HG03571 (cell line): ENCODE measurements around the gene GJB3.

Source experiments
- ATAC-seq: cut with Tn5 transposase; IDR thresholded peaks from one replicate; pipeline ENCODE4 v1.9.1; 2021; ENCODE audit not compliant: unreplicated experiment

GJB3 gene

DNA sequence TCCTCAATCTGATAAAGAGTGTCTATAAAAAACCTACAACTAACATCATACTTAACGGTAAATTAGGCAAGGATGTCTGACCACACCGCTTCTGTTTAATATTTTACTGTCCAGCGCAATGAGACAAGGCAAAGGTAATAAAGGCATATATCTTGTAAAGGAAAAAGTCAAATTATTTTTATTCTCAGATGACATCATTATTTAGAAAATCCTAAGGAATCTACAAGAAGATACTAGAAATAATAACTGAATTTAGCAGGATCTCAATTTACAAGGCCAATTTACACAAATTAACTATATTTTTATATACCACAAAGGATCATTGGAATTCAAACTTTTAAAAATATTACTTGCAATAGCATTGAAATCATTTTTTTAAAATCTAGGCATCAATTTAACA lies 41.2 kb downstream of the GJB3 start:
- no peak for ATAC-seq

DNA sequence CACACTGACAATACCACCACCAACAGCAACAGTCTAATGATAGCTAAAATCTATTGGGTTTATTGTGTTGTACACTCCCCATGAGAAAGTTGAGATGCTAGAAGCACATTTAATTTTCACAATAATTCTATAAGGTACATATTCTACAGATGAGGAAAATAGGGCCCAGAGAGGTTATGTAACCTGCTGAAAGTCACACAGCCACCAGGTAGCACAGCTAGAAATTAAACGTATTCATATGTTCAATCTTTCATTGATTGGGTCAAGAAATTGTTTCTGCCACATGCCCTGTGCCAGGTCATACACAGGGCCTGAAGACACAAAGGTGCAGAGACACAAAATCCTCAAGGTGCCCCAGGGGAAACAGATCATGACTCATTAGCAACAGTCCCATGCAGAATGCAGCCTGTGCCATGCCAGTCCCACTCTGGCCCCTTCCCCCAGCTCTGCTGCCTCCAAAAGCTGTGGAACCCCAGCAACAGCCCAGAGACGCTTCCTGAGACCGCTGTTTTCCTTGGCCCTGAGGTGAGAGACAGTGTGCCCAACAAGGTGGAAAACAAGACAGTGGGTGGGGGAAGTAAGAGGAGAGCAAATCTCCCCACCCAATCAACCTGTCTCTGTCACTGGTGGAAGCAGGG lies 43.9 kb downstream of the GJB3 start:
- no peak for ATAC-seq

DNA sequence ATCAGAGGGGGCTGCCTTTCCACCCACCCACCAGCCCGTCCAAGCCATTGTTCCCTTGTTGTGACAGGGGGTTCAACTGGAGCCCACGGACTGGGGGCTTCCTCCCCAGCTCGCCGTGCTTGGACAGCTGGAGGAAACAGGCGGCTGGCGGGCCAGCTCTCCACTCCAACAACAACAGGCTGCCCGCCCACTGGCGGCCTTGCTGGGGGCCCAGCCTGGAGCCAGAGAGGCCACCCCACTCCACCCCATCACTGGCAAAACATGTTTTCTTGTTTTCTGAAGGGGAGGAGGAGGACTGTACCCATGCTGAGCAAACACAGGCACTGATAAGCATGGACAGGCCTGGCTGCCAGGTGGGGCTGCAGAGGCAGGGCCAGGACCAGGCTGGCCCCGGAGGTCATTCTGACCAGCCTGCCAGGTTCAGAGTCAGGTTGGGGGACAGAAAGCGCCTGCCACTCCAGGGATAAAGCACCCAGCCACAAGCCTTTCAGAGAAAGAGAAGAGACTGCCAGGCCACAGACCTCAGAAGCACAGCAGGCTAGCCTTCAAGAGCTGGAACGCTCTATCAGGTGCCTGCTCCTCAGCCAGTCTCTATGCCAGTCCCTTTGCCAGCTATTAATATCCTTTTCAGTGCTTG lies 44.6 kb downstream of the GJB3 start:
- no peak for ATAC-seq

DNA sequence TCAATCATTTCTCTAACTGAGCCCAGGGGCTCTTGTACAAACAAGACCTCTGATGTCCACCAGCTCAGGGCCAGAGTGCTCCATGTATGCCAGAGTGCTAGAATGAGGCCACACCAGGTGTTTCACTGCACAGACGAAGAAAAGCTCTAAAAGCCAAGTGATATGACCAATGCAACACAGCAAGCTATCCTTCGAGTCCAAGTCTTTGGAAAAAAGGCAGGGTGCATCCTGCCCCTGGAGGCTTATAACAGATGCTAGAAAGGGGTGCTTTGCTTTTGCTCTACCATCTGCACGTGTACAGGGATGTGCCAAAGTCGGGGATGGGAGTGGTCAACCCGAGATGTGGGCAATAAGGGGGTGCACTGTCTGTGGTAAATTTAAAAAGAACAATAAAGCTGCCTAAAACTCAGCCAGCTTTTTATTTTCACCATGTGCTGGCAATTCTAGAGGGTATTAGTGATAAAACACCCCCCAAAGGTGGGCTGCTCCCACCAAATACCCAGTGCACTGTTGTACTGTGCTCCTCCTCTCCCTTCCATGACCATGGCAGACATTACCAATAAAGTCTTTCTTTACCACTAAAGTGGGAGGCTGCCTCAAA lies 46.4 kb downstream of the GJB3 start:
- ATAC-seq, result no peak

DNA sequence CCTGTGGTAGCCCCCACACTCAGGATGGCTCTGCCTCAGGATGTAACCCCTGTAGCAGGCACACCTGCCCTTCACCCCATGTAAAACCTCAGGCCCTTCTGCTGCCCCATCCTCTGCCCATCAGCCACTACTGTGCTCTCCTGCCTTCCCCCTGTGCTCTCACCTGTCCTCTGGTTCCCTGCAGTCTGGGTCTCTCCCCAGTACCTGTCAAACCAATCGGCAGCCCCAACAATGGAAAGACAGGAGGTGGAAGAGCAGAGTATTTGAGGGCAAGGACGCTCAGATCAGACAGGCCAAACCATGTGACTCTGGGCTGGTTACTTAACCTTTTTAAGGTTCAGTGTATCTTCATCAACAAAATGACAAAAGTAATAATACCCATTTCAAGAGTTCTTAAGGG lies 47.6 kb downstream of the GJB3 start:
- no peak for ATAC-seq

DNA sequence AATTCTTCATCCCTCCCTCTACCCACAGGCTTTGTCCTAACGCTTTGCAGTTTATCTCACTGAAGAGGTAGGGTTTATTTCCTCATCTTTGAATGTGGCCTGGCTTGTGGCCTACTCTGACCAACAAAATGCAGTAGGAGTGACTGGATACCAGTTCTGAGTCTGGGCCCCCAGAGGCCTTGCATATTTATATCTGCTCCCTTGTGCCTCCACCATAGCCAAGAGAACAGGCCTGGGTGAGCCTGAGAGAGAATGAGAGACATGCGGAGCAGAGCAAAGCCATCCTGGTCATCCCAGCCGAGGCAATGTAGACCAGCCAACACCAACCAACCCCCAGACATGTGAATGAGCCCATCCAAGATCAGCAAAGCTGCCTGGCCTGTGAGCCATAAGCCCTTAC lies 48.2 kb downstream of the GJB3 start:
- ATAC-seq, result no peak

DNA sequence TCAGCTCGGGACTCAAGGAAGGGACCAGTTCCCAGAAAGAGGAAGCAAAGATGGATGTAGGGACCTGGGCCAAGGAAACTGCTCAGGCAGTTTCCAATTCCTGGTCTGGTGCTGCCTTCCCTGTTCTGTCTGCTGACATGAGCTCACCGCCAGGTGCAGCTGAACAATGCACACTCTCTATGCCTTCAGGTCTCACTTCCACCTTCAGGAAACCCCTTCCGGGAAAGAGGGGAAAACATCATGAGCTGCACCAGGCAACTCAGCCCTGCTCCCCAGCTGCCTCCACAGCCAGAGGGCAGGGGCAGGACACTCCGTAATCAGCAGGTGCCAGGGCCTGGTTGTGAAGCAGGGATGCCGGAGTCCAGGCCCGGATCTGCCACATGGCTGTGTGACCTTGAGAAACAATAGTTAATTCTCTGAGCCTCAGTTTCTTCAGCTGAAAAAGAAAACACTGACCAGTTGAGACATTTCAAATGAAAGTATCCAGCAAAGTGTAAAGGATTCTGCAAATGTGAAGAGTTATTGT lies 50.8 kb downstream of the GJB3 start:
- ATAC-seq, result no peak

DNA sequence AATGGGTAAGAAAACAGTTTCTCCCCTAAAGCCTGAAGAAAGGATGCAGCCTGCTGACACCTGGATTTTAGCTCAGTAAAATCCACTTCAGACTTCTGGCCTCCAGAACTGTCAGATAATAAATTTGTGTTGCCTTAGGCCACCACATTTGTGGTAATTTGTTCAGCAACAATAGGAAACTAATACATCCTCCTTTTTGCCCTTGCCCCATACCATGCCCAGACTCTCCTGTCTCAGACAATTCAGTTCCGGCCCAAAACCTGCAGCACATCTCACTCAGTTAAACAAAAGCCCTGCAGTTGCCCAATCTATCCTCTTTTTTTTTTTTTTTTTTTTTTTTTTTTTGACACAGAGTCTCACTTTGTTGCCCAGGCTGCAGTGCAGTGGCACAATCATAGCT lies 52.7 kb downstream of the GJB3 start:
- no peak for ATAC-seq
